ENCODE measurements around the gene FAM20A.
"Not testable (repeated sequence)": the region's sequence is repeated elsewhere in the genome, so short reads cannot be mapped to it uniquely, and the experiment has no call there.

FAM20A gene

DNA sequence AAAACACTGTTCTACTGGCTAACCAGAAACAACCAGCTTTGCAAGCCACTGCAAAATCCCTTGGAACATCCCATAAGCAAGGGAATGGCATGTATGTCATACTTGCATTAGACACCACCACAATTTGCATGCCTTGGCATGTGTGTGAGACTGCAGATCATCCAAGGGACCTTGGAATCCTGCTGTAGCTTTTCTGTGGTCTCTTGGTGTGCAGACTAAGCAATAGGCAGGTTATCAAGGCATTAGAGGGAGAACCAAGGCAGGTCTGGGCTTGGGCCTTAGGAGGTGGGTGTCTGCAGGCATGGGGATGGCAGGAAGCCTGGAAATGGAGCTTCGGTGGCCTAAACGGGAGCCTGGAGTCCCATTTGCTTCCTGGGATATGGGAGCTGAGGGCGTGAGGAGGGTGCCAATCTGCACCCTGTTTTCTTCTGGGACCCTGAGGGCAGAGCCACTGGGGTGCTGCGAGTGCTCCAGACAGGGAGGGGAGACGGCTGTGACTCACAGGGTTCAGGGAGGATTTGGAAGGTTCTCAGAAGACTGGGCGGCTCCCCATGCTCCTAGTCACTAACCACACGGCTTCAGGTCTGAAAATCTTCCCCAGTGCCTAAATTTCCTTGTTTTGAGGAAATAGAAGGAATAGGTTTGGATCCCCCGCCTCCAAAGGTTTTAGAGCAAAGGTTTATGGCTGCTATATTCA lies 36.6 kb downstream of the FAM20A start:
- DNase-seq = no peak

DNA sequence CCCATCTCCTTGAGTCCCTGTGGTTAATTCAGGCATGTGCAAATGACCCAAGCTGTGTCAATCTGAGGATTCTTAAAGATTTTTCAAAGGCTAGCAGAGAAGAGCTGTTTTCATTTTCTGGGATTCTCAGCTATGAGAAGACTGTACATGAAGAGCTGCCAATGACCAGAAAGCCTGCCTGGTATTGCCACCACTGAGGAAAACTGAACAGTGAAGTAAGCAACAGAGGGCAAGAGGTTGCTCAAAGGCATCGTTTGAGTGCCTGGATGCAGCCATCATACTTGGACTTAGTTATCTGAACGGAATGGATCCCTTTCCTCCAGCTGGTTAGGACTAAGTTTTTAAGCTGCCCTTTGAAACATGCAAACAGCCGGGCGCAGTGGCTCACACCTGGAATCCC lies 38.4 kb downstream of the FAM20A start:
- no peak for DNase-seq

DNA sequence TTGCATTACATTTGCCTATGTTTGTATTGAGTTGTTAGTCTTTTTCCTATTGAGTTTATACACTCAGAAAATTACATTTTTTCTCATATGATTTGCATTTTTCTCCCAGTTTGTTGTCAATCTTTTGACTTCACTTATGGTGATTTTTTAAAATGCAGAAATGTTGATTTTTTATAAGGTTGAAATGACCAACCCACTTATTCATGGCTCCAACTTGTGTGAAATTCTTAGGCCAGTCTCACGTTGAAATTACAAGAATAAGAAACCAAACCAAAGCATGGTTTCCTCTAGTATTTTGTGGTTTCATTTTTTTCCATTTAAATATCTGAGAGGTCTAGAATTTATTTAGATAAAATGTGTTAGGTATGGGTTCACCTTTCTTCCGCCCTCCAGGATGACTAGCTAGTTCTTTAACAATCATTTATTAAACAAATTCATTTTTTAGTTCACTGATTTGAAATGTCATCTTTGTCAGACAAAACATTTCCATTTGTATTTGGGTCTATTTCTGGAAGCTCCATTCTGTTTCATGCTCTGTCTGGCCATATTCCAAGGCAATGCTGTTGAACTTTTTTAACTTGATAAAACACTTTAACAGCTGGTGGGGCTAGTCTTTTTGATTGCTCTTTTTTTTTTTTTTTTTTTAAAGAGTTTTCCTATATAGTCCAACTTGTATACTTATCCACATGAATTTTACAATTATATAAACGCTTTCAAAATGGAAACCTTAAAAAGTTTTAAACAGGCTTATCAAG lies 40.0 kb downstream of the FAM20A start:
- no peak for DNase-seq

DNA sequence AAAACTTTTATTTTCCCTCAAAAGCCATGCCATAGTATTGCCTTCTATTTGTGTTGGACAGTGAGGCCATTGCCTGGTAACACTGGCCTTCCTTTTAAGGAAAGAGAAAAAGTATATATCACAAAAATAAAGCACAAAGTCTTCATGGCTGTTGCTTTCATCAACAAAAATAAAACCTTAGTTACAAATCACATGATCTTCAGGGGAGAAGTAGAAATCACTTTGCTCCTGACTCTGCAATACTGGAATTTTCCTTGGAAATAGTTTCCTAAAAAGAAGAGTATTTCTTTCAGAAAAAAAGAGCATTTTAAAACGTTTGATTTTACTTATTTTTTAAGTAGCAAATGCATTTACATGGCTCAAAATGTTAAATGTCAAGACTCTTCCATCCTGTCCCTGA lies 41.9 kb downstream of the FAM20A start:
- DNase-seq = no peak

DNA sequence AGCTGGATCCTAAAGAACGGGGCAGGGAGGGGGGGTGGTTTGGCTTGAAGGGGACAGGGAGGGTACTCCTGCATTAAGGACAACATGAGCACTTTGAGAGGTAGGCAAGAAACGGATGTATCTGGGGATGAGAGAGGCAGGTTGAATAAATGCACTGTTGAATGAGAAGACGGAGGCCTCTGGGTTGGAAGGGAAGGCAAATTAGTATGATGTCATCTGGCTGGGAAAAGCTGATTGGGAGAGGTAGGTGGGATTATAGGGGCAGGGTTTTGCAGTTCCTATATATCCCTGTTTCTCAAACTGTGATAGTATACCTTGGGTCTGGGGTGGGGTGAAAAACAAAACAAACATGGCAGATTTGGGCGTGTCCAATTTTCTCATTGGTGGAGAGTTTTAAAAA lies 44.6 kb downstream of the FAM20A start:
- no peak for DNase-seq

DNA sequence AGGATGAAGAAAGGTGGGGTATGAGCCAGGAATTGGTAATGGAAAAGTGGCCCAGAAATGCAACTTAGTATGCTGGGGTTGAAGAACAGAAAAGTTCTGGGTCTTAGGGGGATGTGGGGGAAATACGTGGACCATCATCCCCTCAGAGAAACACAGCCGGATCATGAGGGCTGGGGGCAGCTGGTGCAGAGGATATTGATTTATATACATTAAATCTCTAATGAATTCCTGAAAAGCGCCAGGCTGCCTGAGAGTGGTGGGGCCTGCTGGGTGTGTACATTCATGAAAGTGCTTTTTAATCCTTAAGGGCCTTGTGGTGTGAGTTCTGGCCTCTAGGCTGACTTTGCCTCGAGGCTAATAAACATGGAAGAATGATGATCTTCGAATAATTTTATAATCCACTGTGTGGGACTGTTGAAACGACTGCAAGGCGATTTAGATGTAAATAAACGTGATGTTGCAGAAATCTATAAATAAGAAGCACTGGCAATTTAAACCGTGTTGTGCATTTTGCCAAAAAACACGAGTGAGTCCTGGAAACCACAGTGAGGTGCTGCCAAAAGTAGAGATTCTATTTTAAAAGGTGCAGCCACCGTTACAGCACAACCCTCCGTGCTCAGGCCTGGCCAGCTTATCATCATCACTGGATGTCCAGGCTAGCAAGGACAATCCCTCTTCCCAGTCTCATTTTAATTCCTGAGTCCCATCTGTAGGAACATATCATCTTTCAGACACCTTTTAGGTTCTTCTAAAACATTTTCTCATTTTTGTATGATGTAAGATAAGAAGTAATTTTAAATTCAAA lies 56.9 kb downstream of the FAM20A start:
- no peak for DNase-seq

DNA sequence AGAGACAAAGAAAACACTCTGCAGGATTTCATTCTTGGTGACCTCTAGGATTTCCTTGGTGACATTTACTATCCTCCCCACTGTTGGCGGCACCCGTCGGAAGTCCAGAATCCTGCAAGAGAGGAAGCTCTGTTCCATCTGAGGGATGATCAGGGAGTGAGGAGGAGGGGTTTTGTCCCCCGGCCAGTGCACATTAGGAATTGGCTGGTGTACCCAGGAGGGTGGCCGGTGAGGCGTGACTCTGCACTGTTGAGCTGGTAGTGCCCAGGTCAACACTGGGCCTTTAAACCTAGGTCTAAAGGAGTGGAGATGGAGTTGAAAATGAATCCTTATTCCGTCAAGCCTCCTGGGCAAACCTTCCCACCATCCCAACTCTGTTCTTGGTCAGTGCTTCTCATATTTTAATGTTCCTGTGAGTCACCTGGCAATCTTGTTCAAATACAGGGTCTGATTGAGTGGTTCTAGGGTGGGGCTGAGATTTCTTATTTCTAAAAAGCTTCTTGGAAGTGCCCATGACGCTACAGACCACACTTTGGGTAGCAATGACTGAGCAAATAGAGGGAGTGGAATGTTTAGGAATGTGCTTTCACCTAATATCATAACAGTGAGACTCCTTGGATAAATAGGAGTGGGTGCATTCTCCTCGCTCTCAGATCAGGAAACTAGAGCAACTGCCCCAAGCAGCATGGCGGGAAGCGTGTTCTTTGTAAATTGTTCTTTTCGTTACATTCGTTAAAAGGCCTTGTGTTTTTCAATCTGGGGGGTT lies 58.3 kb downstream of the FAM20A start:
- no peak for DNase-seq

DNA sequence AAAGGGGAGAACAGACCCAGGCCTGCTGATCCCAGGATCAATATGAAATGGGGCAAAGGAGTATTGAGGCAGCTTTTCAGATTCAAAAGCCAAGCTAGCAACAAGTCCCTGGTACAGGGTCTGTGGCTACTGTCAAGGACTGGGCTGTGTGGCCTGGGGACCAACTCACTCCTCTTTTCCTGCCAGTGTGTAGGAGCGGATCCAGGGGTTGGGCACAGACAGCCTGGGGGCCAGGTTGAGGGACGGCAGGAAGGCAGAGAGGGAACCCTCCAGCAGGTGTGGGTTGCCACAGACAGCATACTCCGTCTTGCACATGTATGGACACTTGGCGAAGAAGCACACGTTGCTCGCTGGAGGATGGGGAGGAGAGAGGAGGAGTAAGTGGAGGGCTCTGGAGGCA lies 59.4 kb downstream of the FAM20A start:
- no peak for DNase-seq

DNA sequence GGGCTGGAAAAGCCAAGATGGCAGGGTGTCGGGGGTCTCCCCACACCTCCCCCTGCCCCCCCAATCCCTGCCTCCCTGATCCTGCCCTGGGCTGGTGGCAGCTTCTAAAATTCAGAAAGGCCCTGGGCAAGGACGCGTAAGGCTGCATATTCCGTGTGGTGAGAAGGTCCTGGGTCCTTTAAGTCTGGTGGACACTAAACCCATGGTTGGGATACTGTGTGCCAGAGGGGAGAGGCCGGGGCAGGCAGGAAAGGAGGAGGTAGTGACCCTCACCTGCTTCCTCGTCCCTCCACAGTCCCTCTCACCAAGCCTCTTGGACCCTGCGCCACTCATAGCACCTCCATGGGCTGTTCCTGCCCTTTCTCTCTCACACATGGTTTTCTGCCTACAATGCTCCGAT lies 60.2 kb downstream of the FAM20A start:
- no peak for DNase-seq

DNA sequence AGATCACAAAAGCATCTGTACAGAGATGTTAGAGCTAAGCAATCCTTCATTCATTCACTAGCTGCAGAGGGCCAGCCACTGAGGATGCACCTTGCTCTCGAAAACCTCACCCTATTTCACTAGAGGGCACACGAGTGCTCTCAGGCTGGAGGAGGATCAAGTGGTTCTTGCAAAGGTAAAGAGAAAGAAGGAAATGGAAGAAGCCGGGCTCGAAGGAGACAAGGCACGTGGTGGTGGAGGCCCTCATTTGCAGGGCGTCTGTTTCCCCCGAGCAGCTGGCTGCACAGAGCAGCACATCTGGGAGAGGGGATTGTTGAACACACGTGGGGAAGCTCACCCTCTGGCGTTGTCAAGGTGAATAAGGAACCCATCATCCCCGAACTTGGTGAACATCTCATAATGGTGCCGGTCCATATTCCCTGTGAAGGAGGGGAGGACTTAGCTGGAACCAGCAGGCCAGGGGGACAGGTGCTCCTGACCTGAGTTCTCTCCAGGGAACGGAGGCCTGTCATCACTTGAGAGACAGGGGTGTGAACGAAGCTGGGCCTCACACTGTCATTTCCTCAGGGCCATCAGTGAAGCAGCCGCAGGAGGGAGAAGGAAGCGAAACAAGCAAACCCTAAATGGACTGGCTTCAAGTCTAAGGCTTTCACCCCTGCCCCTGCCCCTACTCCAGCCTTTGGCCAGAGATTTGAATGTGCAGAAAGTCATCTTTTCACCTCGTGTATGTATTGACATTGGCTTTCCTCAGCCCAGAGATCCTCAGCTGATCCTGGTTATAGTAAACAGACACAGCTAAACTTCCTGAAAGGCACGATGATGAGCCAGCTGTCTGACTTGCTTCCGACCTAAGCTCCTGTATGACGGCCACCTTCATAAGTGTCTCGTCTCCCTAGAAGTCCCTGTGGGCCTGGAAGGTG lies 61.4 kb downstream of the FAM20A start:
- no peak for DNase-seq

DNA sequence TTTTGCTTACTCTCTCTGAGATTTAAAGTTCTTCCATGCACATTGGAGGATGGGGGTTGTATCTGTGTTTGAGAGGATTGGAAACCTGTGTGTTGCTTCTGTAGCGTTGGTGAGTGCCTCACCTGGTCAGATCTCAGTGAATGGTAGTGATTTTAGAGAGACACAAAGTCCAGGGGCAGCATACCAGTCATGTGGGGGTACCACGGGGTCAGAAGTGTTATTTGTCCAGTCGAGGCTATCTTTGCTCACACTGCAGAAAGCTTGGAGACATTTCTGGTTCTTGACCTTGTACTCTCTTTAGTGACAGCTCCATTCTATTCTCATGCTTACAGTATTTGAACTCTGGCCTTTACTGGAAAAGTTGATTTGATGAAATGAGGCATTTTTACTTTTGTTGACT lies 65.2 kb downstream of the FAM20A start:
- no peak for DNase-seq

DNA sequence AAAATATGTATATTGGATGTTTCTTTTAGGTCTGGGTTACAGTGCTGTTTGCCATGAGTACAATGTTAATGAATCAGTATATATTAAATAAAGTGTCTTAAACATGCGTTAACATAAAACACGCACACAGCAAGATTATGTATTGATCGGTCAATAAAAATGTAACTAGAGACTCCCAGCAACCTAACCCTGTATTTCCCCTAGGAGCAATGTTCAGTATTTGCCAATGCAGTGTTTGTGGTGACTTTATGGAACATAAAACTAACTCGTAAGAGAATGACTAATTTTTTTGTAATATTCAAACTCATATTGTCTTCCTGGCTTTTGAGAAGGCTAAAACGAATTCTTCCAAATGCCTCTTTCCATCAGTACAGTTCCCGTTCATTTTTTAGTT lies 66.5 kb downstream of the FAM20A start:
- DNase-seq = no peak

DNA sequence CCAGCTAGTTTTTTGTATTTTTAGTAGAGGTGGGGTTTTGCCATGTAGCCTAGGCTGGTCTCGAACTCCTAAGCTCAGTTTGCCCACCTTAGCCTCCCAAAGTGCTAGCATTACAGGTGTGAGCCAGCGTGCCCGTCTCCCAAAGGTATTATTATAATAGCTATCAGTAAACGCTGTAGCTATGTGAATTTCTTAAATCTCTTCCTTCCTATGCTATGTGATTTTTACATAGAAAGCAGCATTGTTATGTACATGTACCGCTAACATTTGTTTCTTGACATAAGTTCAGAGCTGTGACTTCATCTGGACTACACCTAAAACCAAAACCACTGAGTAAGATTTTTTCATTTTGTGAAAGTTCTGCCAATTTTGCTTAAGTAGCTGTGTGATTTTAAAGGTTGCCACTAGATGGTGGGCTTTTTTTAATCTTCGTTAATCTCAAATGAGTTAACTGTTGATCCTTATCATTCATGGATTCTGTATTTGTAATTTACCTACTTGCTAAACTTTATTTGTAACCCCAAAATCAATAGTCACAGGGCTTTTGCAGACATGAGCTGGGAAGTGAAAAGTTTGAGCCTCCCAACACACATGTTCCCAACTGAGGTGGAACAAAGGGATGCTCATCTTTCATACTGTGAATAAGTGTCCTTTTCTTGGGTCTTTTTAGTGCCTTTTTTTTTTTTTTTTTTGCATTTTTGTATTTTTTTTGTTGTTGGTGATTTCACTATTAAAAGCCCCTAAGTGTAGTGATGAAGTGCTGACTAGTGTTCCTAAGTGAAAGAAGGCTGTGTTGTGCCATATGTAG lies 67.1 kb downstream of the FAM20A start:
- DNase-seq = no peak

DNA sequence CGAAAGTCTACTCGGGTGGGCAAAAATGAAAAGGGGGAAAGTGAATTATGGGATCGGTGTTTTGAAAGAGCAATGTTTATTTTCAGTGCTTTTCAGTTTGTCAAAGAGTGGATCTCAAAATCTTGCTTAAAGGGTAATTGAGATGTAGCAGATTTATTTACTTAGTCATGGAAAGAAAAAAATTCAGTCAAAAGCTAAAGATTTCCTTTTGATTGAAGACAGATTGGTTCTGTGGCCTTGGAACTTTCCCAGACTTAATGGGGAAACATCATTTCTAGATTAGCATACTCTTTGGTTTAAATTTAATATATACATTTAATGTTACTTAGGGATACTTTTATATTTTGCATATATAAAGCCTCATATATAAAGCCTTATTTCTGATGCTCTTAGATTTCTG lies 68.3 kb downstream of the FAM20A start:
- DNase-seq = no peak

DNA sequence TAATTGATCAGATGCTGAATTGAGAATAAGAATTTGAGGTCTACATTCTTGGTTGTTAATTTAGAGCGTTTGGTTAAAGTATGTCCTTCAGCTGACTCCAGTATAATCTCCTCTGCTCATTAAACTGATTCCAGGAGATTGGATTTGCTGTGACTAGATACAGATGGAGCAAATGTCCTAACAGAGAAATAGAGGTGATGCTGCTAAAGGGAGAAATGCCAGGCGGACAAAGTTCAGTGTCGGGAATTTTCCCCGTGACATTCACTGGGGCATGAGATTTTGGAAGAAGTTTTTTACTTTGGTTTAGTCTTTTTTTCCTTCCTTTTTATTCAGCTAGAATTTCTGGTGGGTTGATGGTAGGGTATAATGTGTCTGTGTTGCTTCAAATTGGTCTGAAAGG lies 69.9 kb downstream of the FAM20A start:
- DNase-seq = no peak

DNA sequence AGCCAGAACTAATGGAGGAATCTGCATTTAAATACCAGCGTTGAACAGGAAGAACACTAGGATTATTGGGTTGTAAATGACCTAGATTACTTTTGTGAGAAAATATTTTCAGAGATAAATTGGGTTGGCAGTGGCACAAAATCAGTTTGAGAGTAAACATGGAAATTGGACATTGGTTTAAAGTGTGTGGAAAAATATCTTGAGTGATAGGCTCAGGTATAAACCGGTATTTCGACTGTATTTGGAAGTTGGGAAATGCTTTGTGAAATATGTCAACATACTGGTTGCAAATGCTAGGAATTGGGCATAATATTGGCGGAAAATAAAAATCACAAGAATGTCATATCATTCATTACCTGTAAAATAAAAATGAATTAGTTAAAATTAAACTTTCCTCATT lies 73.9 kb downstream of the FAM20A start:
- no peak for DNase-seq

DNA sequence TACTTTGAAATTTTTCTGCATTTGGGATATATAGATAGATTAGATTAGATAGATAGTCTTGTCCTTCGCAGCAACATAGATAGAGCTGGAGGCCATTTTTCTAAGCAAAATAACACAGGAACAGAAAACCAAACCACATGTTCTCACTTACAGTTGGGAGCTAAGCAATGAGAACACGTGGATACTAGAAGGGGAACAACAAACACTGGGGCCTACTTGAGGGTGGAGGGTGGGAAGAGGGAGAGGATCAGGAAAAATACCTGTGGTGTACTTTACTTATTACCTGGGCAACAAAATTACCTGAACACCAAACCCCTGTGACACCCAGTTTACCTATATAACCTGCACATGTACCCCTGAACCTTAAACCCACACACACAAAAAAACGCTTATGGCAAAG lies 74.6 kb downstream of the FAM20A start:
- no peak for DNase-seq

DNA sequence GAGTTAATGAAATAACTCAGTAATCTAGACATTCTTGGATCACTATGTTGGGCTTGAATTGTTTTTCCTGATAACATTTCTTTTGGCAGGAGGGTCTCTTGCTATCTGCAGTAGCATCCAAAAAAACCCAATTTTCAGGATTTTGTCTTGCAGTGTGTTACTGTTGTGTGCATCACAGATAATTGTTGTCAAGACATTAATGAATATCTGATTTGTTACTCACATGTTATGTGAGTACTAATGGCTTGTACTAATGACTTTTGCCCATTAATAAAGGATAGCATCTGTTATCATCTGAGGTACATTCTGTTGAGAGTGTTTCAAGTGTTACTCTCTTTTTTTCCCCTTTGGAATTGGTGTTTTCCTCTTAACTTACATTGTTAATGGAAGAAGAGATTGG lies 78.9 kb downstream of the FAM20A start:
- no peak for DNase-seq

DNA sequence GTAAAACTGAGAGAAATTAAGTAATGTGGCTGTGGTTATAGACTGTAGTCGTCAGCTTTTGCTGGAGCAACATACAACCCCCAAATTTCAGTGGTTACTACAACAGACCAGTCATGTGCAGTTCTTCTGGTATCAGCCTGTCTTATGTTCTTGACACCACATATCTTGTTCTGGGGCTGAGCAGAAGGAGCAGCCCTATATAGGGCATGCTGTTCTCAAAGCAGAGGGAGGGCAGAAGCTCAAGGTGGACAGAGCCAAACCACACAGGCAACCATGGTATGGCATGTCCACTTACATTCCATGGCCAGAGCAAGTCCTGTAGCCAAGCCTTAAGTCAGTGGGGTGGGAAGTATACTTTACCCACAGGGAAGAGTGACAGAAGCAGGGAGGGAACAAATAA lies 81.3 kb downstream of the FAM20A start:
- DNase-seq = no peak

DNA sequence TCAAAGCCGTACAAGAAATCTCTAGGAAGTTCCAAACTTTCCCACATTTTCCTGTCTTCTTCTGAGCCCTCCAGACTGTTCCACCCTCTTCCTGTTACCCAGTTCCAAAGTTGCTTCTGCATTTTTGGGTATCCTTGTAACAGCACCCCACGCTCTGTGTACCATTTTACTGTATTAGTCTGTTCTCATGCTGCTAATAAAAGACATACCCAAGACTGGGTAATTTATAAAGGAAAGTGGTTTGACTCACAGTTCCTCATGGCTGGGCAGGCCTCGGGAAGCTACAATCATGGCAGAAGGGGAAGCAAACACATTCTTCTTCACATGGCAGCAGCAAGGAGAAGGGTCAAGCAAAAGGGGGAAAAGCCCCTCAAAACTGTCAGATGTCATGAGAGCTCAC lies 82.1 kb downstream of the FAM20A start:
- DNase-seq = not testable (repeated sequence)
